BLaER1 treated with 17β-estradiol and CSF1 and Interleukin-3, amounts not matched to agents 10 nM and 100 nM (cell line): ENCODE results near the gene IGFL2.
A peak's percentile ranks its signal among the peaks of the same experiment; 100 is the strongest.
"Not testable (repeated sequence)": the region's sequence is repeated elsewhere in the genome, so short reads cannot be mapped to it uniquely, and the experiment has no call there.

ENCODE experiments used
- H3K27ac ChIP-seq, 11 experiments: shearing (Covaris generic); formaldehyde crosslinking; 2 replicates each; pipeline ENCODE4 v1.8.1; 2022
- H3K27me3 ChIP-seq, 11 experiments: shearing (Covaris generic); formaldehyde crosslinking; 2 replicates each; pipeline ENCODE4 v1.8.1; 2022
- H3K36me3 ChIP-seq, 11 experiments: shearing (Covaris generic); formaldehyde crosslinking; 2 replicates each; pipeline ENCODE4 v1.8.1; 2022
- H3K4me1 ChIP-seq, 10 experiments: shearing (Covaris generic); formaldehyde crosslinking; 2 replicates each; pipeline ENCODE4 v1.8.1; 2022
- H3K4me2 ChIP-seq, 11 experiments: shearing (Covaris generic); formaldehyde crosslinking; 2 replicates each; pipeline ENCODE4 v1.8.1; 2022
- H3K4me3 ChIP-seq, 10 experiments: shearing (Covaris generic); formaldehyde crosslinking; 2 replicates each; pipeline ENCODE4 v1.8.1; 2022
- H3K9ac ChIP-seq, 11 experiments: shearing (Covaris generic); formaldehyde crosslinking; 2 replicates each; pipeline ENCODE4 v1.8.1; 2022
- H3K9me3 ChIP-seq, 11 experiments: shearing (Covaris generic); formaldehyde crosslinking; replicated peaks in 1 of 11; 2 replicates each; pipeline ENCODE4 v1.8.1; 2022
- H4K20me1 ChIP-seq, 11 experiments: shearing (Covaris generic); formaldehyde crosslinking; 2 replicates each; pipeline ENCODE4 v1.8.1; 2022
- Cebpa-rat ChIP-seq, 11 experiments: shearing (Covaris generic); IDR thresholded peaks; 2 replicates each; pipeline ENCODE4 v1.8.1; 2022

Gene IGFL2

GRCh38 chr19:46147791-46148288 lies at the start of gene IGFL2:
TSS of gene IGFL2 (plus strand) at chr19:46148238. CDS start at chr19:46148279, 41 bp downstream.
- Histone ChIP-seq H4K20me1 (no peaks in the 10 kb centered on the region), H3K9me3 (peaks cover 0 to 8% (median 0%) of the 10 kb centered on the region in 11 experiments; a peak in 2 of 22 replicates), H3K36me3 (no peaks in the 10 kb centered on the region), H3K4me2 (no peak within 1 kb of the TSS), H3K27ac (no peak within 1 kb of the TSS), H3K27me3 (no peaks in the 10 kb centered on the region), H3K4me1 (peaks cover 0 to 8% (median 0%) of the 10 kb centered on the region in 10 experiments; a peak in 1 of 20 replicates), H3K9ac (no peak within 1 kb of the TSS), H3K4me3 (no peak within 1 kb of the TSS)
- TF ChIP-seq Cebpa-rat (IDR thresholded peaks at IDR 0.05), result no peak

DNA sequence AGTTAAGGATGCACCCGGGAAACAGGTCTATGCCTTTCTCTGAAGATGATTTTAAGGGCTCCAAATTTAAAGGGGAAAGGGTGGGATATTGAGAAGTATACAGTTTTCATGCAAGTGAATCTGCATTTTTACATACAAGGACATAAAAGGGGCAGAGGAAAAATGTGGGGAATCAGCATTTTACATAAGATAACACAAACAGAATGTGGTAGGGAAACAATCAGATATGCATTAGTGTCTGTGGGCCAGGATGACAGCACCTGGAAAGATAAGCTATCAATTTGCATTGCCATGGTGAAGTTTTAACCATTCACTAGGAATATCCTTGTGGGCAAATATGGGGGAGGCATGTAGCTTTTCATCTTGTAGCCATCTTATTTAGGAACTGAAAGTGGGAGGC lies 47.7 kb upstream of the IGFL2 start:
- H3K27me3 ChIP-seq, result no peaks in the 10 kb centered on the region
- H3K4me2 ChIP-seq, result peak overlapping the region in 2 of 11 experiments; percentile 17 to 52; a peak in 3 of 22 replicates
- H3K4me3 ChIP-seq, result no peak overlapping the region
- no peaks in the 10 kb centered on the region for H3K36me3 ChIP-seq
- TF ChIP-seq Cebpa-rat (IDR thresholded peaks at IDR 0.05), result no peak
- peaks cover 0 to 12% (median 0%) of the 10 kb centered on the region in 10 experiments; a peak in 6 of 20 replicates for H3K4me1 ChIP-seq
- no peak overlapping the region for H3K9ac ChIP-seq
- peaks cover 28 to 73% (median 48%) of the 10 kb centered on the region in 11 experiments for H3K9me3 ChIP-seq
- H4K20me1 ChIP-seq, result no peaks in the 10 kb centered on the region
- H3K27ac ChIP-seq, result no peak overlapping the region

DNA sequence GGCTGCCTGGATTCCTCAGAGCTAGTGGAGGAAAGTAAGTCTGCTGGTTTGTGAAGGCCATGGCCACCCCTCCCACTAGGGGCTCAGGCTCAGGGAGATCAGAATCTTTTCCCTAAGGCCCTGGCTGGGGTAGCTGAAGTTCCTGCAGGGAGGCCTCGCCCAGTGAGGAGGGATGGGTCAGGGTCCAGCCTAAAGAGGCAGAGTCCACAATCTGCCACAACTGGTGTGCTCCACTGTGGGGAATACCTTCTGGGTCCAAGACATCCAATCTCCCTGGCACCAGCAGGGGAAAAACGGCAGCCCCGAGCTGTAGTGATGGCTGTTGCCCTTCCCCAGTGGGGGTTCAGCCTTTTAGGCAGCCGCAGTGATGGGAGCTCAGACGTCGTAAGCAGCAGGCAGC lies 46.7 kb upstream of the IGFL2 start:
- no peaks in the 10 kb centered on the region for H3K27me3 ChIP-seq
- no peaks in the 10 kb centered on the region for H4K20me1 ChIP-seq
- peak overlapping the region in 1 of 11 experiments; percentile 52; a peak in 2 of 22 replicates for H3K4me2 ChIP-seq
- H3K9ac ChIP-seq, result no peak overlapping the region
- H3K9me3 ChIP-seq, result peaks cover 33 to 81% (median 55%) of the 10 kb centered on the region in 11 experiments
- peaks cover 0 to 12% (median 0%) of the 10 kb centered on the region in 10 experiments; a peak in 6 of 20 replicates for H3K4me1 ChIP-seq
- no peaks in the 10 kb centered on the region for H3K36me3 ChIP-seq
- no peak overlapping the region for H3K4me3 ChIP-seq
- TF ChIP-seq Cebpa-rat (IDR thresholded peaks at IDR 0.05), result no peak
- no peak overlapping the region for H3K27ac ChIP-seq

- not testable (repeated sequence) for H3K4me2 ChIP-seq, H4K20me1 ChIP-seq, H3K9ac ChIP-seq, H3K27ac ChIP-seq, H3K36me3 ChIP-seq, H3K4me3 ChIP-seq, H3K27me3 ChIP-seq
- peaks cover 0 to 12% (median 0%) of the 10 kb centered on the region in 10 experiments; a peak in 6 of 20 replicates for H3K4me1 ChIP-seq
- peaks cover 26 to 71% (median 53%) of the 10 kb centered on the region in 11 experiments for H3K9me3 ChIP-seq
Observed at GRCh38 chr19:46102333-46102732, 45.7 kb upstream of the IGFL2 start.

DNA sequence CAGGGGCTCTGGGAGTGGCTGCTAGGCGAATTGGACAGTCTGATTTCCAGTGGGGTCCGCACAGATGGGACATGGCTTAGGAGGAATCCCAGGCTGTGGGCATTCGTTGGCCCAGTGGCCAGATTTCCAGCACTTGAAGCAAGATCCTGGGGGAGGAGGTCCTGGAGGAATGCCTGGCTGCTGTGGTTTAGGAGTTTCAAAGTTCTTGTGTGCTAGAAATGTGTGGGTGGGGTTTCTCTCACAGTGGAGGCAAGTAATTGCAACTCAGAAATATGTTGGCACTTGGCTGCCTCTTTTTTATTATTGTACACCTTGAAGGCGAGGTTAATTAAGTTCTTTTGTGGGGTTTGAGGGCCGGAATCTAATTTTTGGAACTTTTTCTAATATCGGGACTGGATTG lies 40.7 kb upstream of the IGFL2 start:
- no peaks in the 10 kb centered on the region for H4K20me1 ChIP-seq
- no peaks in the 10 kb centered on the region for H3K36me3 ChIP-seq
- H3K9me3 ChIP-seq, result peaks cover 12 to 46% (median 31%) of the 10 kb centered on the region in 11 experiments
- TF ChIP-seq Cebpa-rat (IDR thresholded peaks at IDR 0.05), result no peak
- no peak overlapping the region for H3K27ac ChIP-seq
- H3K4me2 ChIP-seq, result no peak overlapping the region
- peaks cover 0 to under 1% (median 0%) of the 10 kb centered on the region in 10 experiments; a peak in 2 of 20 replicates for H3K4me1 ChIP-seq
- H3K27me3 ChIP-seq, result no peaks in the 10 kb centered on the region
- no peak overlapping the region for H3K9ac ChIP-seq
- H3K4me3 ChIP-seq, result no peak overlapping the region

GRCh38 chr19:46109876-46110275 lies 38.2 kb upstream of the IGFL2 start:
- Histone ChIP-seq H3K4me2 (no peak overlapping the region), H3K36me3 (no peaks in the 10 kb centered on the region), H4K20me1 (no peaks in the 10 kb centered on the region), H3K27me3 (no peaks in the 10 kb centered on the region), H3K9me3 (peaks cover 10 to 21% (median 12%) of the 10 kb centered on the region in 11 experiments), H3K27ac (no peak overlapping the region), H3K4me3 (no peak overlapping the region), H3K4me1 (peaks cover 0 to 26% (median 0%) of the 10 kb centered on the region in 10 experiments; a peak in 7 of 20 replicates), H3K9ac (no peak overlapping the region)
- TF ChIP-seq Cebpa-rat (IDR thresholded peaks at IDR 0.05), result no peak

DNA sequence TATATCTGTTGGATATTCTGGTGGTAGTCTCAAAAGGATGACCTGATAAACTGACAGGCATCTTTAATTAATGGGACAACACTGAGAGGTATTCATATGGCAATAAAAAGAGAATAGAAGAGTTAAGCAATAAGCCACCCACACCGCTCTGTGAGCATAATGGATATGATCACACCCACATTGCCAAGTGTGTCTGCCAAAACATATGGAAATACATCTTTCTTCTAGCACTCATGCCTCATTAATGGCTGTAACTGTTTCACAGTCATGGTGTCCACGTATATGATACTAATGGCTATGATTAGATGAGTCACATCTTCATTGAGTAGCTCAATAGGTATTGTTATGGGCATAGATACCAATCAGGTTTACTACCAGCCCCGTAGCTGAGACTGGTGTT lies 36.7 kb upstream of the IGFL2 start:
- no peaks in the 10 kb centered on the region for H3K27me3 ChIP-seq
- H3K27ac ChIP-seq, result no peak overlapping the region
- H3K4me2 ChIP-seq, result no peak overlapping the region
- H4K20me1 ChIP-seq, result no peaks in the 10 kb centered on the region
- peaks cover 0 to 6% (median 0%) of the 10 kb centered on the region in 11 experiments; a peak in 3 of 22 replicates for H3K9me3 ChIP-seq
- H3K4me3 ChIP-seq, result no peak overlapping the region
- peaks cover 0 to 40% (median 2%) of the 10 kb centered on the region in 10 experiments; a peak in 8 of 20 replicates for H3K4me1 ChIP-seq
- no peak overlapping the region for H3K9ac ChIP-seq
- H3K36me3 ChIP-seq, result no peaks in the 10 kb centered on the region
- no peak for TF ChIP-seq Cebpa-rat (IDR thresholded peaks at IDR 0.05)

DNA sequence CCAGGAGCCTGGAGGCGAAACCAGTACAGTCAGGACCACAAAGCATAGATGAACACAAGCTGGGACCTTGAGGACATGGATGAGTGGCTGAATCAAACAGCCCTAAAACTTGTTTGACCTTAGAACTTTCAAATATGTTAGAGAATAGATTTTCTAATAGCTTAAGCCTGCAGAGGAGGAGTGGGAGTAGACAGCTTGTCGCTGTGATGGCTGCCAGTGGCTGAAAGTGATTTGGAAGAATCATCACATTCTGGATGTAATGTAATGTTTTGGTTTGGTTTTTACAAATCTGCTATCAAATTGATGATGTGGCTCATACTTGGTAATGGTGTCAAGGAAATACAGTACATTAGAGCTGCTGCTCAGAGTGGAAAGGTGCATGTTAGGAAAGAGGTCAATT lies 35.5 kb upstream of the IGFL2 start:
- no peaks in the 10 kb centered on the region; a peak in 1 of 22 replicates for H3K9me3 ChIP-seq
- no peaks in the 10 kb centered on the region for H3K36me3 ChIP-seq
- no peak overlapping the region for H3K27ac ChIP-seq
- H3K4me2 ChIP-seq, result peak overlapping the region in 2 of 11 experiments; percentile 61 to 90; a peak in 4 of 22 replicates
- TF ChIP-seq Cebpa-rat (IDR thresholded peaks at IDR 0.05), result no peak
- no peak overlapping the region for H3K4me3 ChIP-seq
- H3K27me3 ChIP-seq, result no peaks in the 10 kb centered on the region
- no peaks in the 10 kb centered on the region for H4K20me1 ChIP-seq
- H3K9ac ChIP-seq, result no peak overlapping the region
- peaks cover 0 to 41% (median 2%) of the 10 kb centered on the region in 10 experiments; a peak in 8 of 20 replicates for H3K4me1 ChIP-seq

- TF ChIP-seq Cebpa-rat (IDR thresholded peaks at IDR 0.05), result no peak
- Histone ChIP-seq H3K36me3 (no peaks in the 10 kb centered on the region), H3K4me3 (no peak overlapping the region), H3K9me3 (no peaks in the 10 kb centered on the region; a peak in 1 of 22 replicates), H3K27me3 (no peaks in the 10 kb centered on the region), H3K9ac (no peak overlapping the region), H3K4me2 (peak overlapping the region in 4 of 11 experiments; percentile 18 to 90 (median 58); a peak in 6 of 22 replicates), H4K20me1 (no peaks in the 10 kb centered on the region), H3K27ac (peak overlapping the region in 2 of 11 experiments; percentile 23 to 55; a peak in 4 of 22 replicates), H3K4me1 (peaks cover 0 to 41% (median 2%) of the 10 kb centered on the region in 10 experiments; a peak in 8 of 20 replicates)
Observed at GRCh38 chr19:46113726-46114125, 34.3 kb upstream of the IGFL2 start.
